Measurements from ENCODE around the gene CDH19.

DNA sequence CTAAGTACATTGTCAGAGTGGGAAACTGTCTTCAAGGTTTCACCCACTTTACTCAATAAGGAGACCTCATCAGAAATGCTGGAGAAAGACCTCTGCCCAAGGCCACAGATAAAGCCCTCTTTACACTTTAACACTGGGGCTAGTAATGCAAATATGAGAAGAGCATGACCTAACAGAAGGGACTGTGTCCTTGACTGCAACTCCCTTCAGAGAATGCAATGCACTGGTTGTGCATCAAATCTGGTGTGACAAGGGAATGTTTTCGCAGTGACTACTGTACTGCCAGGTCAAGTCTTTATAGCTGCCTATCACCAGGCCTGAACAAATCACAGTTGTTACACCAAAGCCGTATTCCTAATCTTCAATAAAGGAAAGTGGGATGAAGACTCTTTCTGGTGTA, 28.6 kb downstream of the CDH19 start:
- TF ChIP-seq TAF1 (IDR thresholded peaks at IDR 0.05; ENCODE audit: low read depth) (no peak), YY1 (IDR thresholded peaks at IDR 0.05; ENCODE audit: low read depth) (no peak), EP300 (IDR thresholded peaks at IDR 0.05; ENCODE audit: borderline replicate concordance) (no peak), CREB1 (IDR thresholded peaks at IDR 0.05; ENCODE audit: low read depth) (no peak), TCF12 (IDR thresholded peaks at IDR 0.05; ENCODE audit: low read depth) (no peak), ZBTB7A (IDR thresholded peaks at IDR 0.05; ENCODE audit: low read depth) (no peak), RAD21 (IDR thresholded peaks at IDR 0.05; ENCODE audit: low read depth) (no peak), CEBPB (IDR thresholded peaks at IDR 0.05) (no peak), FOXM1 (IDR thresholded peaks at IDR 0.05; ENCODE audit: borderline replicate concordance, low read depth) (no peak)
- TF ChIP-seq, protein P1, sequence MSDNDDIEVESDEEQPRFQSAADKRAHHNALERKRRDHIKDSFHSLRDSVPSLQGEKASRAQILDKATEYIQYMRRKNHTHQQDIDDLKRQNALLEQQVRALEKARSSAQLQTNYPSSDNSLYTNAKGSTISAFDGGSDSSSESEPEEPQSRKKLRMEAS (IDR thresholded peaks at IDR 0.05): no peak
- TF ChIP-seq, protein P2, sequence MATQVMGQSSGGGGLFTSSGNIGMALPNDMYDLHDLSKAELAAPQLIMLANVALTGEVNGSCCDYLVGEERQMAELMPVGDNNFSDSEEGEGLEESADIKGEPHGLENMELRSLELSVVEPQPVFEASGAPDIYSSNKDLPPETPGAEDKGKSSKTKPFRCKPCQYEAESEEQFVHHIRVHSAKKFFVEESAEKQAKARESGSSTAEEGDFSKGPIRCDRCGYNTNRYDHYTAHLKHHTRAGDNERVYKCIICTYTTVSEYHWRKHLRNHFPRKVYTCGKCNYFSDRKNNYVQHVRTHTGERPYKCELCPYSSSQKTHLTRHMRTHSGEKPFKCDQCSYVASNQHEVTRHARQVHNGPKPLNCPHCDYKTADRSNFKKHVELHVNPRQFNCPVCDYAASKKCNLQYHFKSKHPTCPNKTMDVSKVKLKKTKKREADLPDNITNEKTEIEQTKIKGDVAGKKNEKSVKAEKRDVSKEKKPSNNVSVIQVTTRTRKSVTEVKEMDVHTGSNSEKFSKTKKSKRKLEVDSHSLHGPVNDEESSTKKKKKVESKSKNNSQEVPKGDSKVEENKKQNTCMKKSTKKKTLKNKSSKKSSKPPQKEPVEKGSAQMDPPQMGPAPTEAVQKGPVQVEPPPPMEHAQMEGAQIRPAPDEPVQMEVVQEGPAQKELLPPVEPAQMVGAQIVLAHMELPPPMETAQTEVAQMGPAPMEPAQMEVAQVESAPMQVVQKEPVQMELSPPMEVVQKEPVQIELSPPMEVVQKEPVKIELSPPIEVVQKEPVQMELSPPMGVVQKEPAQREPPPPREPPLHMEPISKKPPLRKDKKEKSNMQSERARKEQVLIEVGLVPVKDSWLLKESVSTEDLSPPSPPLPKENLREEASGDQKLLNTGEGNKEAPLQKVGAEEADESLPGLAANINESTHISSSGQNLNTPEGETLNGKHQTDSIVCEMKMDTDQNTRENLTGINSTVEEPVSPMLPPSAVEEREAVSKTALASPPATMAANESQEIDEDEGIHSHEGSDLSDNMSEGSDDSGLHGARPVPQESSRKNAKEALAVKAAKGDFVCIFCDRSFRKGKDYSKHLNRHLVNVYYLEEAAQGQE (IDR thresholded peaks at IDR 0.05; ENCODE audit: low read depth): no peak
- TF ChIP-seq, protein P3, sequence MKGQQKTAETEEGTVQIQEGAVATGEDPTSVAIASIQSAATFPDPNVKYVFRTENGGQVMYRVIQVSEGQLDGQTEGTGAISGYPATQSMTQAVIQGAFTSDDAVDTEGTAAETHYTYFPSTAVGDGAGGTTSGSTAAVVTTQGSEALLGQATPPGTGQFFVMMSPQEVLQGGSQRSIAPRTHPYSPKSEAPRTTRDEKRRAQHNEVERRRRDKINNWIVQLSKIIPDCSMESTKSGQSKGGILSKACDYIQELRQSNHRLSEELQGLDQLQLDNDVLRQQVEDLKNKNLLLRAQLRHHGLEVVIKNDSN (IDR thresholded peaks at IDR 0.05): no peak
